GM19193 (cell line): ENCODE measurements around the gene SLC35F3.

ENCODE experiments used
- POLR2A ChIP-seq: IDR thresholded peaks from 4 replicates; pipeline ENCODE4 v1.6.1; 2011; ENCODE audit not compliant: insufficient read depth, insufficient read length; ENCODE audit errors: extremely low read depth

The SLC35F3 gene

GRCh38 chr1:233981042-233981675 is 76.7 kb downstream of the SLC35F3 start:
- TF ChIP-seq POLR2A: no peak

GRCh38 chr1:233982827-233983518 is 78.5 kb downstream of the SLC35F3 start:
- no peak for TF ChIP-seq POLR2A

- TF ChIP-seq POLR2A: no peak
These were observed 79.3 kb downstream of the SLC35F3 start for GRCh38 chr1:233983811-233984210.

- TF ChIP-seq POLR2A: no peak
These were observed 84.7 kb downstream of the SLC35F3 start for GRCh38 chr1:233988963-233989696.

GRCh38 chr1:233990486-233990885 is 86.0 kb downstream of the SLC35F3 start:
- no peak for TF ChIP-seq POLR2A

GRCh38 chr1:233993651-233994050 is 89.2 kb downstream of the SLC35F3 start:
- no peak for TF ChIP-seq POLR2A

GRCh38 chr1:233994112-233994511 is 89.6 kb downstream of the SLC35F3 start:
- TF ChIP-seq POLR2A: no peak

GRCh38 chr1:233998456-233998855 is 94.0 kb downstream of the SLC35F3 start:
- no peak for TF ChIP-seq POLR2A

GRCh38 chr1:233998891-233999290 is 94.4 kb downstream of the SLC35F3 start:
- no peak for TF ChIP-seq POLR2A

- no peak for TF ChIP-seq POLR2A
These were observed 96.1 kb downstream of the SLC35F3 start for GRCh38 chr1:234000557-234001041.

GRCh38 chr1:234001817-234002216 is 97.3 kb downstream of the SLC35F3 start:
- TF ChIP-seq POLR2A: no peak

GRCh38 chr1:234004591-234004990 is 100.1 kb downstream of the SLC35F3 start:
- TF ChIP-seq POLR2A: no peak

- no peak for TF ChIP-seq POLR2A
These were observed 103.2 kb downstream of the SLC35F3 start for GRCh38 chr1:234007684-234008083.

GRCh38 chr1:234008591-234008990 is 104.1 kb downstream of the SLC35F3 start:
- no peak for TF ChIP-seq POLR2A

- no peak for TF ChIP-seq POLR2A
These were observed 105.2 kb downstream of the SLC35F3 start for GRCh38 chr1:234009668-234010067.
